ENCODE measurements around the gene TSC2. TPM values are rescaled to one million over a fixed set of nuclear protein-coding genes. Genes with fewer than 3 reads are reported as not detected.

Gene TSC2
- polyA plus RNA-seq, 1 donor from 2014 or later = 69.2 TPM

DNA sequence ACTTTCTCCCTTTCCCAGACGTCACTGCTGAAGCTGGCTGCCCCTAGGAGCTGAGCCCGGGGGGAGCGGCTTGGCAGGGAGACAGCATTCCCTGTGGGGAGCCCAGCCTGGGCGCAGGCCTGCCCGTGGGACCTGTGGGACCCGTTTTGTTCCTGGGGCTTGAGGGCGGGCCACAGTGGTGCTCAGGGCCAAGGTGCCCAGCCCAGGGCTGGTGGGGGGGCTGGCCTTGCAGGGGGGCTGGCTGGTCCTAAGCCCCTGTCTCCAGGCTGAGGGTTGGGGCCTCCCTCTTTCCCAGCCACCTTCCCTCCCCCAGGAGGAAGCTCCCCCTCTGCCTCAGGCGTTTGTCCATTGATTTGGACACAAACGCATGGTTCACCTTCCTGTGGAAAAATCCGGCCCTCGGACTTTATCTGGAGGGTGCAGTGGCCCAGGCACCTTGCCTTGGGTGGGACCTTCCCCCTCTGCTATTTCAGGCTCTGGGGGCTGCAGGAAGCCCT lies 16.7 kb upstream of the TSC2 start:
- Histone ChIP-seq H3K36me3 (ENCODE audit: insufficient read depth, low read length) (no peaks in the 10 kb centered on the region), H3K4me2 (ENCODE audit: low read length) (no peak overlapping the region), H3K79me2 (replicated peaks; ENCODE audit: insufficient read depth, low read length) (no peaks in the 10 kb centered on the region), H3K9me2 (ENCODE audit: insufficient read depth, low read length) (no peaks in the 10 kb centered on the region), H2AFZ (ENCODE audit: low read depth, low read length) (no peak overlapping the region), H3F3A (ENCODE audit: insufficient read depth, low read length, poor library complexity, severe bottlenecking) (no peaks in the 10 kb centered on the region), H3K27ac (ENCODE audit: low read length) (no peak overlapping the region), H4K20me1 (ENCODE audit: insufficient read depth) (no peaks in the 10 kb centered on the region), H3K9me3 (ENCODE audit: low read length) (no peaks in the 10 kb centered on the region), H3K27me3 (ENCODE audit: insufficient read depth, low read depth, low read length) (peaks cover 18% of the 10 kb centered on the region), H3K9ac (ENCODE audit: low read length) (no peak overlapping the region), H3K4me3 (ENCODE audit: low read length) (no peak overlapping the region)
- TF ChIP-seq TAF1 (IDR thresholded peaks at IDR 0.05; ENCODE audit: low read depth) (no peak), EP300 (conservative IDR thresholded peaks at IDR 0.05; ENCODE audit: poor library complexity, severe bottlenecking) (no peak), SMC3 (conservative IDR thresholded peaks at IDR 0.05; ENCODE audit: poor library complexity) (no peak), MXI1 (conservative IDR thresholded peaks at IDR 0.05; ENCODE audit: poor library complexity, severe bottlenecking) (no peak), RAD21 (conservative IDR thresholded peaks at IDR 0.05) (no peak), POLR2AphosphoS5 (IDR thresholded peaks at IDR 0.05) (no peak), EZH2 (IDR thresholded peaks at IDR 0.05; ENCODE audit: borderline replicate concordance, insufficient read depth, low read length, poor library complexity, severe bottlenecking) (no peak)
- TF ChIP-seq, protein P1, sequence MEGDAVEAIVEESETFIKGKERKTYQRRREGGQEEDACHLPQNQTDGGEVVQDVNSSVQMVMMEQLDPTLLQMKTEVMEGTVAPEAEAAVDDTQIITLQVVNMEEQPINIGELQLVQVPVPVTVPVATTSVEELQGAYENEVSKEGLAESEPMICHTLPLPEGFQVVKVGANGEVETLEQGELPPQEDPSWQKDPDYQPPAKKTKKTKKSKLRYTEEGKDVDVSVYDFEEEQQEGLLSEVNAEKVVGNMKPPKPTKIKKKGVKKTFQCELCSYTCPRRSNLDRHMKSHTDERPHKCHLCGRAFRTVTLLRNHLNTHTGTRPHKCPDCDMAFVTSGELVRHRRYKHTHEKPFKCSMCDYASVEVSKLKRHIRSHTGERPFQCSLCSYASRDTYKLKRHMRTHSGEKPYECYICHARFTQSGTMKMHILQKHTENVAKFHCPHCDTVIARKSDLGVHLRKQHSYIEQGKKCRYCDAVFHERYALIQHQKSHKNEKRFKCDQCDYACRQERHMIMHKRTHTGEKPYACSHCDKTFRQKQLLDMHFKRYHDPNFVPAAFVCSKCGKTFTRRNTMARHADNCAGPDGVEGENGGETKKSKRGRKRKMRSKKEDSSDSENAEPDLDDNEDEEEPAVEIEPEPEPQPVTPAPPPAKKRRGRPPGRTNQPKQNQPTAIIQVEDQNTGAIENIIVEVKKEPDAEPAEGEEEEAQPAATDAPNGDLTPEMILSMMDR (IDR thresholded peaks at IDR 0.05; ENCODE audit: poor library complexity, severe bottlenecking) = no peak
- TF ChIP-seq, protein P2, sequence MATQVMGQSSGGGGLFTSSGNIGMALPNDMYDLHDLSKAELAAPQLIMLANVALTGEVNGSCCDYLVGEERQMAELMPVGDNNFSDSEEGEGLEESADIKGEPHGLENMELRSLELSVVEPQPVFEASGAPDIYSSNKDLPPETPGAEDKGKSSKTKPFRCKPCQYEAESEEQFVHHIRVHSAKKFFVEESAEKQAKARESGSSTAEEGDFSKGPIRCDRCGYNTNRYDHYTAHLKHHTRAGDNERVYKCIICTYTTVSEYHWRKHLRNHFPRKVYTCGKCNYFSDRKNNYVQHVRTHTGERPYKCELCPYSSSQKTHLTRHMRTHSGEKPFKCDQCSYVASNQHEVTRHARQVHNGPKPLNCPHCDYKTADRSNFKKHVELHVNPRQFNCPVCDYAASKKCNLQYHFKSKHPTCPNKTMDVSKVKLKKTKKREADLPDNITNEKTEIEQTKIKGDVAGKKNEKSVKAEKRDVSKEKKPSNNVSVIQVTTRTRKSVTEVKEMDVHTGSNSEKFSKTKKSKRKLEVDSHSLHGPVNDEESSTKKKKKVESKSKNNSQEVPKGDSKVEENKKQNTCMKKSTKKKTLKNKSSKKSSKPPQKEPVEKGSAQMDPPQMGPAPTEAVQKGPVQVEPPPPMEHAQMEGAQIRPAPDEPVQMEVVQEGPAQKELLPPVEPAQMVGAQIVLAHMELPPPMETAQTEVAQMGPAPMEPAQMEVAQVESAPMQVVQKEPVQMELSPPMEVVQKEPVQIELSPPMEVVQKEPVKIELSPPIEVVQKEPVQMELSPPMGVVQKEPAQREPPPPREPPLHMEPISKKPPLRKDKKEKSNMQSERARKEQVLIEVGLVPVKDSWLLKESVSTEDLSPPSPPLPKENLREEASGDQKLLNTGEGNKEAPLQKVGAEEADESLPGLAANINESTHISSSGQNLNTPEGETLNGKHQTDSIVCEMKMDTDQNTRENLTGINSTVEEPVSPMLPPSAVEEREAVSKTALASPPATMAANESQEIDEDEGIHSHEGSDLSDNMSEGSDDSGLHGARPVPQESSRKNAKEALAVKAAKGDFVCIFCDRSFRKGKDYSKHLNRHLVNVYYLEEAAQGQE (IDR thresholded peaks at IDR 0.05; ENCODE audit: borderline replicate concordance) = no peak

DNA sequence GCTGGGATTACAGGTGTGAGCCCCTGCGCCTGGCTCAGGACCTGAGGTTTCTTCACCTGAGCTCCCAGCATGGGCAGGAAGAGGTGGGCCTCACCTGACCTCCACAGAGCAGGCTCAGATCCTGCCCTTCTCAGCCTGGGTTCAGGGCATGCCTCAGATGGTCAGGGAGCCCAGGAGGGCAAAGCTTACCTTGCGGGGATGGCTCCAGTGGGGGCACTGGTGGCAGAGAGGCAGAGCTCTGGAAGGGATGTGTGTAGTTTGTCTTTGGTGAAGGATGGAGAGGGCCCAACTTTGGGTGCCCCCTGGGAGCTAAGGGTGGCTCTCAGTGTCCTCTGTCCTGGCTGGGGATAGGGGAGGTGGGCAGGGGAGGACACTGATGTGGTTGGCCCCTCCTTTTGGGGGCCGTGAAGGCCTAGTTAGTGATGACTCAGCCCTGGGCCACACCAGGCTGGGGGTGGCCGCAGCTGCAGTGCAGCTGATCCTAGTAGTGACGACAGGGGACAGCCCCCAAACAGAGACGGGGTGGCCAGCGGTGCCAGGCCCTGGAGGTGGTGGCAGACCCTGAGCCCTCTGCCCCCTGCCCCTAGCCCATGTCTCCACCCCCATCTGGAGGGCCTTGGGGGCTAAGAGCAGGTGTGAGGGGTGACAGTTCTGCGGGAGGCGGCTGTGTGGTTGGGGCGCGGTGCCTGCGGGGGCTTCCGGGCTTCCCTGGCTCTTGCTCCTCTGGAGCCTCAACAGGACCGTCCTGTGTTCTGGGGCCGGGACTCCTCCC lies 15.3 kb upstream of the TSC2 start:
- Histone ChIP-seq H3K9ac (ENCODE audit: low read length) (no peak overlapping the region), H3K4me2 (ENCODE audit: low read length) (no peak overlapping the region), H3K9me3 (ENCODE audit: low read length) (no peaks in the 10 kb centered on the region), H4K20me1 (ENCODE audit: insufficient read depth) (no peaks in the 10 kb centered on the region), H3F3A (ENCODE audit: insufficient read depth, low read length, poor library complexity, severe bottlenecking) (no peaks in the 10 kb centered on the region), H3K9me2 (ENCODE audit: insufficient read depth, low read length) (no peaks in the 10 kb centered on the region), H2AFZ (ENCODE audit: low read depth, low read length) (no peak overlapping the region), H3K27ac (ENCODE audit: low read length) (no peak overlapping the region), H3K4me3 (ENCODE audit: low read length) (no peak overlapping the region), H3K27me3 (ENCODE audit: insufficient read depth, low read depth, low read length) (peaks cover 9% of the 10 kb centered on the region), H3K36me3 (ENCODE audit: insufficient read depth, low read length) (no peaks in the 10 kb centered on the region), H3K79me2 (replicated peaks; ENCODE audit: insufficient read depth, low read length) (no peaks in the 10 kb centered on the region)
- TF ChIP-seq EP300 (conservative IDR thresholded peaks at IDR 0.05; ENCODE audit: poor library complexity, severe bottlenecking) = no peak
